Hematopoietic multipotent progenitor cell treated with erythropoietin and hydrocortisone succinate and interleukin-3 and kit ligand, for 6 days (in vitro differentiated cells): ENCODE data around the gene GNRH2.
"Not testable (repeated sequence)": the region's sequence is repeated elsewhere in the genome, so short reads cannot be mapped to it uniquely, and the experiment has no call there.

Source experiments
- DNase-seq: peaks from one replicate; pipeline ENCODE4 v3.0.0-alpha.2; 2015

GNRH2 gene

GRCh38 chr20:3075315-3075714 is 31.9 kb downstream of the GNRH2 start:
- not testable (repeated sequence) for DNase-seq

GRCh38 chr20:3077618-3078134 is 34.3 kb downstream of the GNRH2 start:
- DNase-seq: peak; percentile 89

GRCh38 chr20:3080939-3081388 is 37.5 kb downstream of the GNRH2 start:
- DNase-seq: no peak

DNA sequence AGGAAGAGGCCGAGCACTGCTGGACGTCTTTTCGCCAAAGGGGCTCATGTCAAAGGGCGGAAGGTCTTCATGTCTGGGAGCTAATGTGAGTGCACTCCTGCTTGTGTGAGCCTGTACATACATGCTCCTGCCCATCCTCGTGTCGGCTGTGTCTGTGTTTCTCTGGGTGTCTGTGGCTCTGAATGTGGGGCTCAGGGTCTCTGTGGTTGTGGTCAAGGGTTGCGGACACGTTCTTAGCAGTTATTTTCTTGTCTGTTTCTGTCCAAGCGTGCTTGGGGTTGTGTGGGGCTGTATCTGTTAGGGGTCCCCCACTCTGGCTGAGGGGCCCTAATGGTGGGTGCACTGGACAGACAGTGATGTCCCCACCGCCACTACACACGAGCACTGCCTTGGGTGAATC is 38.2 kb downstream of the GNRH2 start:
- DNase-seq: no peak

- DNase-seq: no peak
Measured at GRCh38 chr20:3082306-3082951, 39.0 kb downstream of the GNRH2 start.

- peak; percentile 50 for DNase-seq
Measured at GRCh38 chr20:3082955-3083952, 39.8 kb downstream of the GNRH2 start.

DNA sequence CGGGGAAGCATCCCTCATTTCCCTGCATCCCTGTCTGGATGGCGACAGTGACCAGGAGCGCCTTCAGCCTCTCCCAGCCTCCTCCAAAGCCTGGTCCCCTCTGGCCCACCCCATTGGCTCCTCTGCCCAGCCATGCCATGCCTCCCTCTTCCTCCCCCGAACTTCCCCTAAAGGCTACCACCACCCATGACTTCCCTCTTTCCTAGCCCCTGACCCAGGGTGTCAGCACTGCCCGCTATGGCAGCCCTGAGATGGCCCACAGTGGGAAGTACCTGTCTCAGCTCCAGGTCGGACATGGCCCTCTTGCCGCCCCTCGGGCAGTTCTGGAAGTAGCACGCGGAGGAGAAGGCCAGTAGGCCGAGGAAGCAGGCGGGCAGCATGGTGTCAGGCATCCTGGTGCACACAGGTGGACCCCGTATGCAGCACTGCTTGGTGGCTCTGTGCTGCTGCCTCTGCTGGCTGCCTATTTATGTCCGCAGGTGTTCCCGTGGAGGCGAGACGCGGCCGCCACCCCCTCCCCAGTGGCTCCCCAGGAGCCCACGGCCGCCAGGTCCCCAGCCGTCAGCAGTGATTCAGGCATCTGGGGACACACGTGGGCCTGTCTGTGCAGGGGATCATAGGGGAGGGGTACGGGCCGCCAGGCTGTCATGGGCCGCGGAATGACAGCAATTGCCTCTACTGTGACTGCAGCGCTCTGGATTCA is 41.0 kb downstream of the GNRH2 start, which contains the start of gene AVP:
AVP (minus strand) TSS at position 442 of the 703 bp plus-strand sequence; CDS start at position 392, 50 bp downstream.
- DNase-seq: no peak

DNA sequence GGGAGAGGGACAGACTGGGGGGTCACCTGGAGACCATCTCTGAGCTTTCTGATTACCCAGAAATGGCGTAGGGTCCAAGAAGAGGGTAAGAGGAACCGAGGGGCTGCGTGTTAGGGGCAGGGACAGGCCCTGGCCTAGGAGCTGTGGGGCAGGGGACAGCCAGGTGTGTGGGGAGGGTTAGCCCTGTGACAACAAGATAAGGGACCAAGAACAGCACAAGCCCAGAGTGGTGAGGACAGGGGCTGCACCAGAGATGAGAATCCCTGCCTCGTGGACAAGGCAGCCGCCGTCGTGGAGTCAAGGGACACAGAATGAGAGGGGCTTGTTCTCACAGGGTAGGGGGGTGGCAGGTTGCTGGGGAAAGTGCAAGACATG is 41.6 kb downstream of the GNRH2 start:
- DNase-seq: no peak

GRCh38 chr20:3085571-3086072 is 42.2 kb downstream of the GNRH2 start:
- DNase-seq: no peak

DNA sequence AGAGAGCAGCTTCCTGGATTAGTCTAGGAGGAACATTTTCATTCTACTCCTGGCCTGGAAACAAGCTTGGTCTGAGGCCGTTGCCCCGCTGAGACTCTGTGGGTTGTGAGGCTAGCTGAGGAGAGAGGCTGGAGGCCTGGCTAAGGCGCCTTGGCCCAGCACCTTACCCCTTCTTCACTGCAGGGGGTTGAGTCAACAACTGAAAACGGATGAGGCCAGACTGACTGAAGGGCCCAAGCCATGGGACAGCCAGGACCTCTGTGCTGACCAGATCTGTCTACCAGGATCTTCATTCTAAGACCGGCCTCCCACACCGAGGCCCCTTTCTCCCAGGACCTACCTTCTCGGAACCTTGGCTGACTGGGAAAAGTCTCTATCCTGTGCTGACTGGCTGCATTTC is 44.6 kb downstream of the GNRH2 start:
- DNase-seq: no peak

DNA sequence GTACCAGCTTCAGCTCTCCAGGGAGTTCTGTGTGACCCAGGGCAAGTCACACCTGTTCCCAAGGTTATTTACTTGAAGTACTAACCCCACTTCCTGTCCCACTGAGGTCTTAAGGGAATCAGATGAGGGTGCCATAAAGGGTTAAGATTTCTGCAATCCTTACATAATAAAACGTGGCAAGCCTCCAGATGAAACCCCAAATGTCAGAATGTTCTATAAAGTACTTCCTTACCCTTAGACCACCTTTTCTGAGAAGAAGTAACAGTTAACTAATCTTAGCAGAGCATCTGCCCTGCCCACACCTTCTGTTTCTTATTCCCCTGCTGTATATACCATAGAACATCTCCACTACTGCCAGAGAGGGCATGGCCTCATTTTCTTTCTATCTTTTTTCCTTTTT is 47.1 kb downstream of the GNRH2 start:
- DNase-seq: peak; percentile 89

DNA sequence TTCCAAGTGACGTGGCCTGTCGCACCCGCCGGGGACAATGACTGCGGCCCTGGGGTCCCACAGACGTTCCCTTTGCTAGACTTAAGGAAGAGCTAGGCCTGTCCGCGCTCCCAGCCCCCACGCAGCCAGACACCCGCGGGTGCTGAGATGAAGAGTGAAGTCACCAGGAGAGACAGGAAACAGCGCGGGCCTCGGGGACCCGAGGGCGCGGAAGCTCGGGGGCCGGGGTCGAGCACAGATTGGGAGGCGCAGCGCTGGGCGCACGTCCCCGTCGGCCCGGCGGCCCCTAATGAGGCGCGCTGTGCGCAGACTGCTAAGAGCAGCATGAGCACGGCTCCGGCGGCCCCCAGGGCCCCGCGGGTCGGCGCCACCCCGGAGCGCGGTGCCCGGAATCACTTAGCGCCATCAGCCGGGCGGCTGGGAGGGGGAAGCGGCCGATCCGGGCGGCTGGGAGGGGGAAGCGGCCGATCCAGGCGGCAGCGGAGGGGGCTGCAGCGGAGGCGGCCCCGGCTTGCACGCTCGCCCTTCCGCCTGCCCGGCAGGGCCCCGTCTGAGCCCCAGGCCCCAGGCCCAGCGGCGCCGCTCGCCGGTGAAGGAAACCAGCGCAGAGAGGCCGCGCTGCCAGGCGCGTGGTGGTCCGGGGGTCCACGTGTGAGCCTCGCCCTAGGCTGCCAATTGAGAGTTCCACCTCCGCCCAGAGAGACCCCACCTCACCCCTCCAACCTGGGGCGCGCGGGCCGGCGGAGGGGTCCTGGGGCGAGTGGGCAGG is 49.4 kb downstream of the GNRH2 start:
- DNase-seq: no peak

DNA sequence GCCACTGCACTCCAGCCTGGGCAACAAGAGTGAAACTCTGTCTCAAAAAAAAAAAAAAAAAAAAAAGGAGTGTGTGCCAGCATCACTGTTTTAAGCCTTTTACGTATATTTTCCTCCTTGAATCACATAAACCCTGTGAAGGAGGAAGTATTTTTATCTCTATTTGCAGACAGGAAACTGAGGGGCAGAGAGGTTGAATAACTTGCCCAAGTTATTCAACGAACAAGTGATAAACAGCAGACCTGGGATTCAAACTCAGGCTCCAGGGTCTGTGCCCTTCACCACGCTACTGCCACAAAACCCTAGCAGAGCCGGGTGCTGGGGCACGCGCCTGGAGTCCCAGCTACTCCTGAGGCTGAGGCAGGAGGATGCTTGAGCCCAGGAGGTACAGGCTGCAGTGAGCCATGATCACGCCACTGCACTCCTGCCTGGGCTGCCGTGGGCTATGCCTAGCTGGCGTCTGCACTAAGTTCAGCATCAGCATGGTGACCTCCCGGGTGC is 50.5 kb downstream of the GNRH2 start:
- DNase-seq: peak; percentile 86

- DNase-seq: no peak
Measured at GRCh38 chr20:3094848-3095629, 51.6 kb downstream of the GNRH2 start.
